Brain microvascular endothelial cell (primary cell): ENCODE results near the gene GSPT1.
"Not testable (repeated sequence)": the region's sequence is repeated elsewhere in the genome, so short reads cannot be mapped to it uniquely, and the experiment has no call there.

Experiments
- DNase-seq: peaks from one replicate; pipeline ENCODE4 v3.0.0-alpha.2; 2020
- H3K27ac ChIP-seq: fragments of 250-450 bp; sonication (Bioruptor Pico); 2 replicates; pipeline ENCODE4 v1.5.1; 2020; ENCODE audit warnings: mild to moderate bottlenecking, moderate library complexity
- H3K27me3 ChIP-seq: fragments of 250-450 bp; sonication (Bioruptor Pico); replicated peaks from 2 replicates; pipeline ENCODE4 v1.5.1; 2020; ENCODE audit warnings: mild to moderate bottlenecking
- H3K36me3 ChIP-seq: fragments of 250-450 bp; sonication (Bioruptor Pico); replicated peaks from 2 replicates; pipeline ENCODE4 v1.5.1; 2020; ENCODE audit warnings: mild to moderate bottlenecking
- H3K4me3 ChIP-seq: 2 replicates; pipeline ENCODE4 v1.5.1; 2011; ENCODE audit warnings: low read depth, mild to moderate bottlenecking, control low read depth, low read length, moderate library complexity
- in situ Hi-C: cut with HindIII; loops from 2 replicates; pipeline ENCODE4 v1.10.0; 2017; ENCODE audit warnings: low sequenced_read_pairs, low pct_ligation_motif_present
- TF ChIP-seq, protein P1 (sequence below): IDR thresholded peaks from 2 replicates; pipeline ENCODE4 v1.5.1; 2011; ENCODE audit warnings: low read depth, mild to moderate bottlenecking, moderate library complexity, low read length, control low read depth, inconsistent platforms; ENCODE audit errors: missing control alignments

The GSPT1 gene

DNA sequence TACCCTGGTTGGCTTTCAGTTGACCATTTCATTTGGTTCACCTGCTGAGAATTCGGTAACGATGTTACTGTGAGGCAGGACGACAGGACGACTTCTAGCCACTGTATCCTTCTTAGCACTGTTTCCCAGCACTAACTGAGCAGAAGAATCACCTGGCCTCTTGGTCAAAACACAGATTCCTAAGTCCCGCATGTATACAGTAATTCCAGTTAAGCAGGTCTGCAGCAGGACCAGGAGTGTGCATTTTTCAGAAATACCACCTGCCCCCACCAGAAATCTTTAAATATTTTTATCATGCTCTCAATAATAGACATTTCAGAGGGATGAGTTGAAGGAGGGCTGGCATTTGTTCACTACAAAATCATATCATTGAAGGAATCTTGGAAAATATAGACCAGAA, 87.1 kb downstream of the GSPT1 start:
- TF ChIP-seq, protein P1, sequence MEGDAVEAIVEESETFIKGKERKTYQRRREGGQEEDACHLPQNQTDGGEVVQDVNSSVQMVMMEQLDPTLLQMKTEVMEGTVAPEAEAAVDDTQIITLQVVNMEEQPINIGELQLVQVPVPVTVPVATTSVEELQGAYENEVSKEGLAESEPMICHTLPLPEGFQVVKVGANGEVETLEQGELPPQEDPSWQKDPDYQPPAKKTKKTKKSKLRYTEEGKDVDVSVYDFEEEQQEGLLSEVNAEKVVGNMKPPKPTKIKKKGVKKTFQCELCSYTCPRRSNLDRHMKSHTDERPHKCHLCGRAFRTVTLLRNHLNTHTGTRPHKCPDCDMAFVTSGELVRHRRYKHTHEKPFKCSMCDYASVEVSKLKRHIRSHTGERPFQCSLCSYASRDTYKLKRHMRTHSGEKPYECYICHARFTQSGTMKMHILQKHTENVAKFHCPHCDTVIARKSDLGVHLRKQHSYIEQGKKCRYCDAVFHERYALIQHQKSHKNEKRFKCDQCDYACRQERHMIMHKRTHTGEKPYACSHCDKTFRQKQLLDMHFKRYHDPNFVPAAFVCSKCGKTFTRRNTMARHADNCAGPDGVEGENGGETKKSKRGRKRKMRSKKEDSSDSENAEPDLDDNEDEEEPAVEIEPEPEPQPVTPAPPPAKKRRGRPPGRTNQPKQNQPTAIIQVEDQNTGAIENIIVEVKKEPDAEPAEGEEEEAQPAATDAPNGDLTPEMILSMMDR = no peak
- Histone ChIP-seq H3K36me3 (no peaks in the 10 kb centered on the region), H3K27me3 (no peaks in the 10 kb centered on the region), H3K27ac (no peak overlapping the region), H3K4me3 (no peak overlapping the region)
- in situ Hi-C loops = no loop called here
- DNase-seq = no peak

DNA sequence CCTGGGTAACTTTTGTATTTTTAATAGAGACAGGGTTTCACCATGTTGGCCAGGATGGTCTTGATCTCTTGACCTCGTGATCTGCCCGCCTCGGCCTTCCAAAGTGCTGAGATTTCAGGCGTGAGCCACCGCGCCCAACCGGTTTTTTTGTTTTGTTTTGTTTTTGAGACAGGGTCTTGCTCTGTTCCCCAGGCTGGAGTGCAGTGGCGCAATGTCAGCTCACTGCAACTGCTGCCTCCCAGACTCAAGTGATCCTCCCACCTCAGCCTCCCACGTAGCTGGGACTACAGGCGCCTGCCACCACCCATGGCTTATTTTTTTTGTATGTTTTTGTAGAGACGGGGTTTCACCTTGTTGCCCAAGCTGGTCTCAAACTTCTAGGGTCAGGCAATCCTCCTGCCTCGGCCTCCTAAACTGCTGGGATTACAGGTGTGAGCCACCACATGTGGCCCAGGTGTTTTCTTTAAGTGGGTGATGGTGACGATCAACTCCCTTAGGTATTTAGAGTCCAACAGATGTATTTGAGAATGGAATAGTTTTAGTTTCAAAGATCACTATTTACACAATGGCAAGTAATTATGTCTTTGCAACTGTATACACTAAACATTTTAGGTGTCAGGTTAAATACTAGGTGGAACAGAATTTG, 90.1 kb downstream of the GSPT1 start:
- in situ Hi-C loops, H3K36me3 ChIP-seq, H3K27me3 ChIP-seq, H3K4me3 ChIP-seq, DNase-seq, H3K27ac ChIP-seq: not testable (repeated sequence)

DNA sequence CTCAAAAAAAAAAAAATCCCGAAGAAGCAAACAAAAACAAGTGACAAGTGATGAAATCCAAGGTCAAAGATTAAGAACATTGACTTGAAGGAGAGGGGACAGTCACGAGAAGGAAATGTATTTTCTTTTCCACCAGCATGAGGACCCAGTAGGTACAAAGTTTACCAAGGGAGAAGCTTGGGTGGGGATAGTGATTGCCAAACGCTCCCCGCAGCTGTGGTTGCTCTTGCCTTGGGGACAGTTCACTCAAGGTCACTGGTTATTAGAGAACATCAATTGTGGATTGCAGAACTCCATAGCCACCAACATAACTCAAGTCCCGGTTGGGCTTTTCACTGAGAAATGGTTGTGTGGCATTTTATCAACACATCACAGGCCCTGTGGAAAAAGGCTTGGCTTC, 91.4 kb downstream of the GSPT1 start:
- Histone ChIP-seq H3K4me3 (no peak overlapping the region), H3K27me3 (no peaks in the 10 kb centered on the region), H3K27ac (no peak overlapping the region), H3K36me3 (no peaks in the 10 kb centered on the region)
- DNase-seq = no peak
- in situ Hi-C loops = no loop called here
- TF ChIP-seq, protein P1 = no peak

DNA sequence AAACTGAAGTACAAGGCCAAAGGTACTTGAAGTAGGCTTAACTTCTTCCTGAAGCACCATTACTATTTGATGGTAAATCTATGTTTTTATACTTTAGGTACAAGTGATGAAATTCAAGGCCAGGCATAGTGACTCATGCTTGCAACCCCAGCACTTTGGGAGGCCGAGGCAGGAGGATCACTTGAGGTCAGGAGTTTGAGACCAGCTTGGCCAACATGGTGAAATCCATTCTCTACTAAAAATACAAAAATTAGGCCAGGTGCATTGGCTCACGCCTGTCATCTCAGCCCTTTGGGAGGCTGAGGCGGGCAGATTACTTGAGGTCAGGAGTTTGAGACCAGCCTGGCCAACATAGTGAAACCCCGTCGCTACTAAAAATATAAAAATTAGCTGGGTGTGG, 92.1 kb downstream of the GSPT1 start:
- H3K27me3 ChIP-seq, DNase-seq, H3K36me3 ChIP-seq, H3K4me3 ChIP-seq, H3K27ac ChIP-seq, in situ Hi-C loops: not testable (repeated sequence)

DNA sequence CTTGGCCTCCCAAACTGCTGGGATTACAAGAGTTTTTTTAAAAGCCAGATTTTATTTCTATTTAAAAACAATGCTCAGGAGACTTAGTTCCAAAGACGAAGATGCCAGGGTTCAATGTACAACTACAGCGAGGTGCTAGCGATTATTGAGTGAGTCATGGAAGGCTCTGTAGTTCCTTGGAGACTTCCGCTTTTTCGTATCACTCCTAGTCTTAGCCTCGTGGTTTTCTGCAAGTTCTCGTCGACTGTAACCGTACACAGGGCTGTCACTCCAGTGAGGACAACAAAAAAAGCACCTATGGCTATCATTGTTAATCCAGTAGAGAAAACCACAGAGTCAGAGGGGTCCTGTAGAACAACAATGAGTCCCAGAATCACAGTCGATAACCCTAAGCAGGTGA, 96.0 kb downstream of the GSPT1 start:
- in situ Hi-C loops = no loop called here
- Histone ChIP-seq H3K27me3 (no peaks in the 10 kb centered on the region), H3K36me3 (no peaks in the 10 kb centered on the region), H3K4me3 (no peak overlapping the region), H3K27ac (no peak overlapping the region)
- TF ChIP-seq, protein P1 = no peak
- no peak for DNase-seq

DNA sequence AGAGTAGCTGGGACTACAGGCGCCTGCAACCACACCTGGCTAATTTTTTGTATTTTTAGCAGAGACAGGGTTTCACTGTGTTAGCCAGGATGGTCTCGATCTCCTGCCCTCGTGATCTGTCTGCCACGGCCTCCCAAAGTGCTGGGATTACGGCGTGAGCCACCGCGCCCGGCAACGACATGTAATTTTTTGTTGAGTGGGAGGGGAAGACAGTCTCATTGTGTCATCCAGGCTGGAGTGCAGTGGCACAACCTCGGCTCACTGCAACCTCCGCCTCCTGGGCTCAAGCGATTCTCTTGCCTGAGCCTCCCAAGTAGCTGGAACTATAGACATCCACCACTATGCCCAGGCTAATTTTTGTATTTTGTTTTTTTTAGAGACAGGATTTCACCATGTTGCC, 96.8 kb downstream of the GSPT1 start:
- DNase-seq, in situ Hi-C loops, H3K4me3 ChIP-seq, H3K36me3 ChIP-seq, H3K27me3 ChIP-seq, H3K27ac ChIP-seq: not testable (repeated sequence)
